WTC11 (cell line): ENCODE data around the gene HRCT1. TPM values are rescaled to one million over a fixed set of nuclear protein-coding genes. Genes with fewer than 3 reads are reported as not detected.

Experiments
- ATAC-seq: fragments of 200-7000 bp; cut with Tn5 transposase; 2 replicates; pipeline ENCODE4 v1.10.0; 2021; ENCODE audit warnings: mild to moderate bottlenecking, moderate library complexity
- CTCF ChIA-PET: fragments of 300-600 bp; sonication (Branson Sonifier 250); formaldehyde crosslinking; loops from one replicate; lab custom pipeline; 2021; ENCODE audit warnings: antibody characterized with exemption; lab: Charles Lee
- POLR2A ChIA-PET: fragments of 350-600 bp; sonication (Branson Sonifier 250); formaldehyde crosslinking; loops from one replicate; lab custom pipeline; 2021; ENCODE audit warnings: antibody characterized with exemption; lab: Charles Lee
- DNase-seq: peaks from one replicate; pipeline ENCODE4 v3.0.0; 2021; ENCODE audit warnings: low spot score
- H3K27ac Mint-ChIP-seq: 2 replicates; pipeline ENCODE4 v1.8.0; 2021; ENCODE audit warnings: mixed read lengths
- H3K27me3 Mint-ChIP-seq: 2 replicates; pipeline ENCODE4 v1.8.0; 2021; ENCODE audit warnings: low read depth, mild to moderate bottlenecking, moderate library complexity, mixed read lengths
- H3K36me3 Mint-ChIP-seq: 2 replicates; pipeline ENCODE4 v1.8.0; 2021; ENCODE audit warnings: mixed read lengths
- H3K4me1 Mint-ChIP-seq: 2 replicates; pipeline ENCODE4 v1.8.0; 2022; ENCODE audit warnings: mixed read lengths
- H3K4me3 Mint-ChIP-seq: 2 replicates; pipeline ENCODE4 v1.8.0; 2021; ENCODE audit warnings: mild to moderate bottlenecking, moderate library complexity, mixed read lengths
- H3K9me3 Mint-ChIP-seq: 2 replicates; pipeline ENCODE4 v1.8.0; 2021; ENCODE audit warnings: mixed read lengths
- AR ChIP-seq: fragments of 250-450 bp; sonication (Bioruptor Pico); IDR thresholded peaks from 2 replicates; pipeline ENCODE4 v1.9.0; 2021; ENCODE audit warnings: mild to moderate bottlenecking
- ATF1 ChIP-seq: sonication (generic); formaldehyde crosslinking; IDR thresholded peaks from 2 replicates; pipeline ENCODE4 v1.8.1; 2023; ENCODE audit warnings: mild to moderate bottlenecking, moderate library complexity, missing genetic modification reagents
- E2F5 ChIP-seq: sonication (generic); formaldehyde crosslinking; IDR thresholded peaks from 2 replicates; pipeline ENCODE4 v1.8.1; 2022; ENCODE audit warnings: mild to moderate bottlenecking, moderate library complexity, missing genetic modification reagents
- ESRRA ChIP-seq: sonication (generic); formaldehyde crosslinking; IDR thresholded peaks from 2 replicates; pipeline ENCODE4 v1.8.1; 2022; ENCODE audit warnings: mild to moderate bottlenecking, missing genetic modification reagents, borderline replicate concordance
- ETV6 ChIP-seq: sonication (generic); formaldehyde crosslinking; IDR thresholded peaks from 2 replicates; pipeline ENCODE4 v1.8.1; 2022; ENCODE audit warnings: mild to moderate bottlenecking, missing genetic modification reagents
- FOXP4 ChIP-seq: sonication (generic); formaldehyde crosslinking; IDR thresholded peaks from 2 replicates; pipeline ENCODE4 v1.8.0; 2022; ENCODE audit warnings: mild to moderate bottlenecking, missing genetic modification reagents
- GRHL2 ChIP-seq: fragments of 250-450 bp; sonication (Bioruptor Pico); IDR thresholded peaks from 2 replicates; pipeline ENCODE4 v1.8.0; 2022; ENCODE audit warnings: mild to moderate bottlenecking, moderate library complexity; ENCODE audit not compliant: insufficient replicate concordance, severe bottlenecking
- HMGA2 ChIP-seq: fragments of 250-450 bp; sonication (Bioruptor Pico); IDR thresholded peaks from 2 replicates; pipeline ENCODE4 v1.4.0; 2021; ENCODE audit warnings: mild to moderate bottlenecking, moderate library complexity
- HMGXB4 ChIP-seq: sonication (generic); formaldehyde crosslinking; IDR thresholded peaks from 2 replicates; pipeline ENCODE4 v1.8.1; 2023; ENCODE audit warnings: mild to moderate bottlenecking, moderate library complexity, missing genetic modification reagents
- IRF2 ChIP-seq: sonication (generic); formaldehyde crosslinking; IDR thresholded peaks from 2 replicates; pipeline ENCODE4 v1.8.0; 2022; ENCODE audit warnings: low read depth, missing genetic modification reagents, borderline replicate concordance
- JAZF1 ChIP-seq: fragments of 250-450 bp; sonication (Bioruptor Pico); IDR thresholded peaks from 2 replicates; pipeline ENCODE4 v1.9.0; 2021; ENCODE audit warnings: moderate library complexity, mild to moderate bottlenecking, inconsistent platforms
- MXD4 ChIP-seq: fragments of 250-450 bp; sonication (Bioruptor Pico); IDR thresholded peaks from 2 replicates; pipeline ENCODE4 v1.8.0; 2021; ENCODE audit warnings: mild to moderate bottlenecking, moderate library complexity, borderline replicate concordance
- NFATC4 ChIP-seq: fragments of 250-450 bp; sonication (Bioruptor Pico); IDR thresholded peaks from 2 replicates; pipeline ENCODE4 v1.9.0; 2021; ENCODE audit warnings: mild to moderate bottlenecking
- PRRX2 ChIP-seq: fragments of 250-450 bp; sonication (Bioruptor Pico); IDR thresholded peaks from 2 replicates; pipeline ENCODE4 v1.8.0; 2021; ENCODE audit warnings: mild to moderate bottlenecking
- SMAD4 ChIP-seq: sonication (generic); formaldehyde crosslinking; IDR thresholded peaks from 2 replicates; pipeline ENCODE4 v1.8.0; 2022; ENCODE audit warnings: mild to moderate bottlenecking, missing genetic modification reagents
- TEAD4 ChIP-seq: sonication (generic); formaldehyde crosslinking; IDR thresholded peaks from 2 replicates; pipeline ENCODE4 v1.8.0; 2022; ENCODE audit warnings: mild to moderate bottlenecking, missing genetic modification reagents
- TP53 ChIP-seq: sonication (generic); formaldehyde crosslinking; IDR thresholded peaks from 2 replicates; pipeline ENCODE4 v1.8.1; 2023; ENCODE audit warnings: mild to moderate bottlenecking, missing genetic modification reagents
- ZBTB21 ChIP-seq: sonication (generic); formaldehyde crosslinking; IDR thresholded peaks from 2 replicates; pipeline ENCODE4 v1.8.1; 2023; ENCODE audit warnings: mild to moderate bottlenecking, missing genetic modification reagents, borderline replicate concordance
- ZNF121 ChIP-seq: sonication (generic); formaldehyde crosslinking; IDR thresholded peaks from 2 replicates; pipeline ENCODE4 v1.8.0; 2023; ENCODE audit warnings: missing genetic modification reagents
- ZNF232 ChIP-seq: sonication (generic); formaldehyde crosslinking; IDR thresholded peaks from 2 replicates; pipeline ENCODE4 v1.8.0; 2022; ENCODE audit warnings: mild to moderate bottlenecking, missing genetic modification reagents
- ZNF532 ChIP-seq: fragments of 250-450 bp; sonication (Bioruptor Pico); IDR thresholded peaks from 2 replicates; pipeline ENCODE4 v1.9.0; 2021; ENCODE audit warnings: mild to moderate bottlenecking, borderline replicate concordance
- total RNA-seq: library from RNA; stranded (reverse); gene quantifications from 3 replicates; pipeline ENCODE4 v1.2.3, GENCODE V29; 2021

The HRCT1 gene
- total RNA-seq, 1 experiment from 2014 or later = not detected

- TF ChIP-seq IRF2 (CRISPR knock-in tag) = no peak
- no peak for TF ChIP-seq TP53 (CRISPR knock-in tag)
Measured at GRCh38 chr9:35856206-35856605, 49.8 kb upstream of the HRCT1 start (continued).

- POLR2A ChIA-PET = no interaction called here
- no peak overlapping the region for H3K27ac Mint-ChIP-seq
- TF ChIP-seq HMGXB4 (CRISPR knock-in tag) (no peak), HMGA2 (no peak), PRRX2 (CRISPR knock-in tag) (no peak), SMAD4 (no peak), TP53 (CRISPR knock-in tag) (no peak), E2F5 (no peak), FOXP4 (CRISPR knock-in tag) (no peak), GRHL2 (CRISPR knock-in tag) (no peak), ESRRA (CRISPR knock-in tag) (no peak), NFATC4 (no peak), ETV6 (CRISPR knock-in tag) (no peak), ATF1 (CRISPR knock-in tag) (no peak), ZBTB21 (CRISPR knock-in tag) (no peak), ZNF532 (CRISPR knock-in tag) (no peak), JAZF1 (no peak), TEAD4 (CRISPR knock-in tag) (no peak), AR (no peak), ZNF232 (CRISPR knock-in tag) (no peak), ZNF121 (CRISPR knock-in tag) (no peak), MXD4 (CRISPR knock-in tag) (no peak)
- TF ChIP-seq, all 79 proteins: peak for 0
- DNase-seq (no peak), ATAC-seq (no peak)
- Mint-ChIP-seq H3K27me3 (peaks cover 25% of the 10 kb centered on the region), H3K36me3 (no peaks in the 10 kb centered on the region), H3K9me3 (no peaks in the 10 kb centered on the region), H3K4me1 (peaks cover 5% of the 10 kb centered on the region), H3K4me3 (no peak overlapping the region)
- CTCF ChIA-PET = interaction anchor here (2.9 to 4.5 kb wide), 2 partner anchors 22 to 25 kb away, joined by 11 to 23 read pairs; no protein-coding TSS in a partner anchor
Measured at GRCh38 chr9:35856882-35857281, 49.1 kb upstream of the HRCT1 start.
